Right lobe of liver (tissue), 4 donors: ENCODE measurements around the gene ARHGAP8.

ENCODE experiments used
- CTCF ChIP-seq, 4 donors: fragments of 200-600 bp in 3 of 4; fragments of 450-650 bp in 1 of 4; IDR thresholded peaks; one replicate each; pipeline versions ENCODE4 v1.5.1 to v1.8.0; 2016 to 2022; ENCODE audit warnings: antibody characterized with exemption in 4 of 4, mild to moderate bottlenecking in 2 of 4
- POLR2A ChIP-seq: fragments of 450-650 bp; IDR thresholded peaks from one replicate; pipeline ENCODE4 v1.6.1; 2017; ENCODE audit warnings: antibody characterized with exemption, mild to moderate bottlenecking
- donor health status: DM: no; HTN: no; CAD: no.
- donor health status: DM: no; HTN: no; CAD: no.
- donor health status: DM: no; HTN: yes; CAD: no.

GRCh38 chr22:44887941-44888366 lies 135.6 kb downstream of the ARHGAP8 start:
- TF ChIP-seq CTCF (IDR thresholded peaks at IDR 0.05) (no peak), POLR2A (no peak)
